Activated CD8-positive, alpha-beta memory T cell treated with anti-CD3 and anti-CD28 coated beads, Interleukin-2, amount 50 U/mL, for 1 hour (primary cell): ENCODE measurements around the gene RNFT2.

Experiments used
- DNase-seq: peaks from one replicate; pipeline ENCODE4 v3.0.0-alpha.2; 2020; ENCODE audit errors: extremely low read depth

The RNFT2 gene

DNA sequence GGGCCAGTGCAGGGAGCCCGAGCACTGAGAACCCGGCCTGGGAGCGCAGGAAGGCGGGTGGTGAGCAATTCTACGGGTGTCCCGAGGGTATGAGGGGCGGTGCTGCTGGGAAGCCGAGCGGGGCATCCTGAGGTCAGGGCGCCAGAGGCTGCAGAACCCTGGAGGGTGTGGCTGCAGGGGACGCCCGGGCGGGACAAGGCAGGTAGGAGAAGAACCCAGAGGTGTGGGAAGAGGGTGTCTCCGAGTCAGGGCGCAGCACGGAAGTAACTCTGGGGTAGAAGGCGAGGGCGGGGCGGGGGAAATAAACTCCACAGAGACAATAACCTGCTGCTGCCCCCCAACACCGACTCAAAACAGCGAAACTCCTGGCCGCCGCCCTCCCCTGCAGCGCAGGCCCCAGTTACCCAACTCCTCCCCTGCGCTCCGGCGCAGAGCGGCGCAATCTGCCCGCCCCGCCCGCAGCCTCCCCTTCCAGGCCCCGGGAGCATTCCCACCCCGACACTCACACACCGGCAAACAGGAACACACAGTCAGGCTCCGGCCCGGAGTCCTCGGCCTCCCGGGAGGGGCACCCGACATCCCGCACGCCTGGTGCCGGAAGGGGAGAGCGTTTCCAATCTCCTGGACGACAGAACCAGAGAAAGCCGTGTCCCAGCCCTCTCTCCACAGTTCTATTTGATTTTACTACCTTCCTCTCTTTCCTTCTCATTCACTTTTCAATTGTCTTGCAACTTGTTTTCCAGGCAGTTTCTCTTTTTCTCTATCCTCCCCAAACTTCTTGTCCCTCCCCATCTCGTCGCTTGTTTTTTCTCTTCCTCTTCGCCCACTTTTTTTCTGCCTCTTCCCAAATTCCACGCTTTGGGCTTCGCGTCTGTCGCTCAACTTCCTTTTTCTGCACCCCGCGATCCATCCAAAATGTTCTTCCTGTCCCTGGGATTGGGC is 140.7 kb downstream of the RNFT2 start:
- no peak for DNase-seq

DNA sequence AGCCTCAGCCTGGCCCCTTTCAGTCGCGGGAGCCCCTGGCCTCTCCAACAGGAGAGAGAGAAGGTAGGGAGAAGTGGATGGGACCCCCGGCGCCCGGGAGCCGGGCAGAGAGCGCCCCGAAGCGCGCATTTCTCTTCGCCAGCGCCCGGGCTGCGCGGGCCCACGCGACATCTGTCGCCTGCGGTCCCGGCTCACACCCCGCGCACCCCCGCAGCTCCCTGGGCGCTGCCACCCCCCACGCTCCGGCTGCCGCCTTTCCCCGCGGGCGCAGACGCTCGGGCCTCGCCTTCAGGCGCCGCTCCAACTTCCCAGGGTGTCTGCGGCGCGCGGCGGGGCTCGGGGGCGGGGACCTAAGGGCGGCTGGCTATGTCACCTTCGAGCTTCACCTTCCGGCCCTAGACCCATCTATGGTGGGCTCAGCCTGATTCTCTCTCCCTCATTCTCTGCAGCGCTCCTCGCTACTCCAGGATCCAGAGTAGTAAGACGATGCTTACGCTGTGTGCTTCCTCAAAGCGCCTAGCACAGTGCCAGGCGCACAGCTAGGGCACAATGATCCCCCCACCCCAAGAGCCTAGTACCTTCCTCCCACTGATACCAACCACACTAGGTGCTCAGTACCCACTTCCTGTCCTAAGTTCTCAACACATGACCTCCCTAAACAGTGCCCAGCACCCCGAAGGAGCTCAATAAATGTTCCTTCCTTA is 141.5 kb downstream of the RNFT2 start:
- no peak for DNase-seq

DNA sequence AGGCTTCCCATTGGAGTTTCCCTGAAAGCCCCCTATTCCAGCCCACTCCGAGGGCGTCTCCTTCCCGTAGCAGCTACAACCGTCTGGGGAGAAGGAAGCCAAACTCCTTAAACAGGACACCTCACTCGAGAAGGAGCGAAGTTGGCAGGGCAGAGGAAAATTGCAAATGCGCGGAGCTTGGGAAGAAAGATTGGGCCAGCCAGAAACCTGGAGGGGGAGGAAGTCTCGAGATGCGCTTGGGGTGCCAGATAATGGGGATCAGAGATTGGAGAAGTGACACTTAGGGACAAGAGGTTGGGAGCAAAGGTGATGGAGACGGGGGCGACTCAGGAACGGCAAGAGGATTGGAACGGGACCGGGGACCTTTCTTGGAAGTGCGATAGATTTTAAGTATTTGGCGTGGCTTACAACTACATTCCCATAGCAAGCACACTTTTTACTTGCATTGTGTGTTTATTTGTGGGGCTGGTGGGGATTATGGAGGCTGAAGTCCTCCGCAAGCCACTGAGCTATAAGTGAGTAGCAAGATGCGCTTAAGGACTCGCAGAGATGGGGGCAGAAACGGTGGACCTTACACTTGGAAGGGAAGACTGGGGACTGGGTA is 142.2 kb downstream of the RNFT2 start:
- no peak for DNase-seq

DNA sequence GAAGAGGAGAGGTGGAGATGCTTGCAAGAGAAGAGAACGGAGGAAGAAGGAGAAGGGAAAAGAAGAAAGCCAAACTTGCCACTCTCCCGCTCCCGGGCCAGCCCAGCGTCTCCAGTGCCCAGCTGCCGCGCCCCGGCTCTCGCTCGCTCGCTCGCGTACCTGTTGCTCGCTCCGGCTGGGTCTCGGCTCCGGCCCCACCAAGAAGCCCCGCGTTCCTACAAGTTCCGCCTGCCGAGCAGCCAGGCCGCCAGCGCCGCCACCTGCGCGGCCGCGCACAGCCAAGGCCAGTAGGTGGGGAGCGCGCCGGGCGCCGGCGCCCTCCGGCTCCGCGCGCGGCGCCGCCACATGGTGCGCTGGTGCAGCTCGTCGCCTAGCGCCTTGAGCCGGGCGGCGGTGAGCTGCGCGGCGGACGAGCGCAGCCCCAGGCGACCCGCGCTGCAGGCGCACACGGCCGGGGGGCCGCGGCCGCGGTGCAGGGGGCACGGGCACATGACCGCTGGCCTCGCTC is 142.8 kb downstream of the RNFT2 start:
- DNase-seq: no peak

DNA sequence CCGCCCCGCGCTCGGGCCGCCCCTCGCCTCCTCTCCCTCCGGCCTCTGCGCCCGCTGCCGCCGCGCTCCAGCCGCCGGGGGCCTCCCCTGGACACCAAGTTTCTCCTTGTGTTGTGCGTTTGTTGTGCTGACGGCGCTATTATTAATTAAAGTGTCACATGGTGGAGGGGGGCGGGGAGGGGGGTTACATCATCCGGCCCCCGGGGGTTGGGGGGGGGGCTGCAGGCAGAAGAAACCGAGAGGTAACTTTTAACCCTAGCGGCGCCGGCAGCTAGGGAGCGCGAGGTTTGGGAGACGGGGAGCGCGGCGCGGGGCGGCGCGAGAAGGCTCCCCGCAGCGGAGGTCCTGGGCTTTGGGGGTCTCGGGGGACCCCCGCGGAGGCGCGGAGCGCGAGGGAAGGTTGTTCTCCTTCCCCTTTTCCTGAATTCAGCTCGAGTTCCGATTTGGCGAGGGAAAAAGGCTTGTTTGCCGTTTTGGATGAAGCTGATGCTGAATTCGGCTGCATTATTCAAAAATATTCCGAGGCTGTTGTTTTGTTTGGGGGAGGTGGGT is 143.3 kb downstream of the RNFT2 start, which contains the start of gene HRK:
HRK (minus strand) TSS at position 117 of the 552 bp plus-strand sequence. CDS start 134 bp downstream, outside the sequence.
- no peak for DNase-seq

DNA sequence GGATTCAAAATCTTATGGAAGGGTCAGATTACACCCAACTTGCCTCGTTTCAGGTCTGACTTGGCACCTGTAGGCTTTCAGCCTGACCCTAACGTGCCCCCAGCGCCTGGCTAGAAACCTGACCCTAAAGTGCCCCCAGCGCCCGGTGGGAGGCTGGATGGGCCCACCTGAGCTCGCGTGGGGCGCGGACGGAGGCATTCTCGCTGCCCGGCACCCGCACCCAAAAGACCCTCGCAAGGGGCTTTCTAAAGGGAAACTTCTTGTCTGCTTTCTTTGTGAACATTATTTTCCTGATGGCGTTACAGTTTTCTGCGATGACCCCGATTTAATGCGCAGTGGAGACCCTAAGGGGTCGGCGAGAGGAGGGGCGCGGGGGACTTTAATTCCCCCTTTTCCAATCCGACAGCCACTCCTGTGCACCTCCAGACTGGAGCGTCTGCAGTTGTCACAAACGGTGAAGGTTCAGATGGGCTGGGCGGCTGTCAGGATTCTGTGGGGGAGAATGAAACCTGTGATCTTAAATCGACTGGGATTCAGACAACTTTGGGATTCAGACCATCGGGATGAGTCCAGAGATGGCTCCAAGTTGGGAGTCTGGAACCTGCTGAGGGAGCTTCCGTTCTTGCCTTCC is 143.9 kb downstream of the RNFT2 start:
- DNase-seq: no peak

DNA sequence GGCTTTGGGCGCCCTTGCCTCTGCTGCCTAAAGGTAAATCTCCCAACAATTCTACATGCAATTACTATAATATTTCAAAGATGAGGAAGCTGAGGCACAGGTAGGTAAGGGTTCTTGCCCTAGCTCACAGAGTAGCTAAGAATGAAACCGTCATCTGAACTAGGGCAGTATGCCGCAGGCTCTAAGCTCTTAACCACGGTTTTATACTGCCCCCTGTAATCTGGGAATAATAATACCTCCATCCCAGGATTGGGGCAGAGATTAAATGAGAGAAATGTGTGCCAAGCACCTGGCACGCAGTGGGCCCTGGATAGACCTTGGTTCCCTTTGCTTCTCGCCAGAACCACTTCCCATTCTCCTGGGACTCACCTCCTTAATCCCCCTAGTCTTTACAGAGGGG is 144.6 kb downstream of the RNFT2 start:
- no peak for DNase-seq

DNA sequence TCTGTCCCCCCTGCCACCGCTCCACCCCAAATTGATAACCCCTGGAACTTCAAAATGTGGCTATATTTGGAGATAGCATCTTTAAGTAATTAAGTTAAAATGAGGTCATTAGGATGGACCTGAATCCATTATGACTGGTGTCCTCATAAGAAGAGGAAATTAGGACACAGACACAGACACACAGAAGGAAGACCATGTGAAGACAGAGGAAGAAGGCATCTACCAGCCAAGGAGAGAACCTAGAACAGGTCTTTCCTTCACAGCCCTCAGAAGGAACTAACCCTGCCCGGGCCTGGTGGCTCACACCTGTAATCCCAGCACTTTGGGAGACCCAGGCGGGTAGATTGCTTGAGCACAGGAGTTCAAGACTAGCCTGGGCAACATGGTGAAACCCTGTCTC is 146.8 kb downstream of the RNFT2 start:
- DNase-seq: no peak

DNA sequence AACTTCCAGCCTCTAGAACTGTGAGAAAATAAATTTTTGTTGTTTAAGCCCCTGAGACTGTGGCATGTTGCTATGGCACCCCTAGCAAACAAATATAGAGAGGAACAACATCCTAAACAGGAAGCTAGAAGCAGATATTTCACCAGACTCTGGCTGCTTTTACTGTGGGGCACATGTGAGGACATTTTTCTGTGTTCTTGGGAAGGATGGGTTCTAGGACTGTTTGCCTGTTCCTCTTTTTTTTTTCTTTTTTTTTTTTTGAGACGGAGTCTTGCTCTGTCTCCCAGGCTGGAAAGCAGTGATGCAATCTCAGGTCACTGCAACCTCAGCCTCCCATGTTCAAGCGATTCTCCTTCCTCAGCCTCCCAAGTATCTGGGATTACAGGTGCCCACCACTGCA is 147.4 kb downstream of the RNFT2 start:
- no peak for DNase-seq

DNA sequence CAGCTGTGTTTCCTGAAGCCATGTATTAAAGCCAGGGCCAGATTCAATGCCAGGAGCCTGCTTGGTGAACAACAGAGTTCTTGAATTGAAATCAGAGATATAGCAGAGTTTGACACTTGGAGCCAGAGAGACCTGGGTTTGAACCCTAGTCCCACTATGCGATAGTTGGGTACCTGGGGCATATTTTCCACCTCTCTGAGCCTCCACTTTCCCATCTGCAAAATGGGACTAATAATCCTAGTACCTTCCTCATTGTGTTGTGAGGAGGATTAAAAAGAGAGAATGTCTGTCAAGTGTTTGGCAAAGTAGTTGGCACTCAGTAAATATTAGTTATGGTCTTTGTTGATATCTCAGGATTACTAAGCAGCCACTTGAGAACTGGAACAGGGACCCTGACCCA is 149.1 kb downstream of the RNFT2 start:
- DNase-seq: no peak

DNA sequence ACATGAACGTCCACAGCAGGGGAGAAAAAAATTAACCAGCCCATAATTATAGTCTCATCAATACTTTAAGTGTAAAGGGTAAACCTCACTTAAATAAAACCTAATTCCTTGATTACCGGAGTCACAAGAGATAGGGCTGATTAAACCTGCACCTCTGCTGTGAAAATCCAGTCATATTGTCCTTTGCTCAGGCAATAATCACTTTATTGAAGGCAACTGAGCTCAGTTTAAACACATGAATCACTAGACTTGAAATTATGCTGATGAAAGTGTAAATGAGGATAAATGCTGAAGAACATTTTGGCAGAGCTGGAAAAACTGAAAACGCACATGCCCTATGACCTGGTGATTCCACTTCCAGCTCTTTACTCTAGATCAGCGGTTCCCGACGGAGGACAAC is 149.8 kb downstream of the RNFT2 start:
- DNase-seq: no peak

DNA sequence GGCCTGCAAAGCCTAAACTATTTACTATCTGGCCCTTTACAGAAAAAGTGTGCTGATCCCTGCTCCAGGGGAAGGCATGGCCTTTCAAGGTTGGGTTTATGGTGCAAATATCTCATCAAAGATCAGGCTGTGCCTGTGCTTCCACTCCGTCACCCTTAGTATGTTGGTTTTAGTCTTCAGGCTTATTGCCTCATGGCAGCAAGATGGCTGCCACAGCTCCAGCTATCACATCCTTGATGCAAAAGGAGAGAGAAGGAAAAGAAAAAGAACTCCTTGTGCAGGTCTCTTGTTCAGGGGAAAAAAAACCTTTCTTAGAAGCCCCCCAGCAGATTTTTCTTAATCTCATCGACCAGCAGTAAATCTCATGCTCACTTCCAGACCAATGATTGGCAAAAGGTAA is 152.2 kb downstream of the RNFT2 start:
- DNase-seq: no peak

DNA sequence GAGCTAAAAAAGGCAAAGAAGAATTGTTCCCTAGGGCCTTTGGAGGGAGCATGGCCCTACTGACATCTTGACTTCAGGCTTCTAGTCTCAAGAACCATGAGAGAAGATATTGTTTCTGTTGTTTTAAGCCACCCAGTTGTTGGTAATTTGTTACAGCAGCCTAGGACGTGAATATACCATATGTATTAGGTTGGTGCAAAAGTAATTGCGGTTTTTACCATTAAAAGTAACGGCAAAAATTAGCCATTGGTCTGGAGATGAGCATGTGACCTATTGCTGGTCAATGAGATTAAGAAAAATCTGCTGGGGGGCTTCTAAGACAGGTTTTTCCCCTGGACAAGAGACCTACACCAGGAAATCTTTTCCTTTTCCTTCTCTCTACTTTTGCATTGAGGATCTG is 152.9 kb downstream of the RNFT2 start:
- DNase-seq: no peak

DNA sequence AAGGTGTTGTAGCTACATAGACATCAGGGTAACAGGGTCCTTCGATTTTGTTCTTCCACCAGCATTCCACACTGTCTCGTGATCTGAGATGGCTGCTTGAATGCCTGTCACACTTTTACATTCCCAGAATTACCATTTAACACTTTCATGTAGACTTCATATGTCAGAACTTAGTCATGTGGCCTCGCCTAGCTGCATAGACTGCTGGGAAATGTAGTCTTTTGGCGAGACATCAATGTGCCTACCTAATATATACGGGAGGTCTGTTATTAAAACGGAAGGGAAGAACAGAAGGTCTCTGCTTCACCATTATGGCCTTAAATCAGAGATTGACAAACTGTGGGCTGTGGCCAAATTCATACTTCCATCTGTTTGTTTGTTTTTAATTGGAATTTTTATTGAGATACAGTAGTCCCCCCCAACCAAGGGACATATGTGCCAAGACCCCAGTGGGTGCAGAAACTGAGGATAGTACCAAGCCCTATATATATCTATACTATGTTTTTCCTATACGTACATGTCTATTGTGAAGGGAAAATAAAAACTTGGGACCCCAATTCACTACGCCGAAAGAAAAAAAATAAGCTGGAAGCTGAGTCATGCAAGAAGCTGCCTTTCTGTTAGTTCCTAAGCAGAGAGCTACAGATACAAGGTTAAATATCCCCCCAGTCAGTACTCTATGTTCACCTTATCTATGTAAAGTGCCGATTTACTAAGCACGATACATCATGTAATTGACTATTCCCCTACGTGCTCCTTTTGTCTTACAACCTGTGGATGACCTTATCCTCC is 154.4 kb downstream of the RNFT2 start:
- DNase-seq: no peak

DNA sequence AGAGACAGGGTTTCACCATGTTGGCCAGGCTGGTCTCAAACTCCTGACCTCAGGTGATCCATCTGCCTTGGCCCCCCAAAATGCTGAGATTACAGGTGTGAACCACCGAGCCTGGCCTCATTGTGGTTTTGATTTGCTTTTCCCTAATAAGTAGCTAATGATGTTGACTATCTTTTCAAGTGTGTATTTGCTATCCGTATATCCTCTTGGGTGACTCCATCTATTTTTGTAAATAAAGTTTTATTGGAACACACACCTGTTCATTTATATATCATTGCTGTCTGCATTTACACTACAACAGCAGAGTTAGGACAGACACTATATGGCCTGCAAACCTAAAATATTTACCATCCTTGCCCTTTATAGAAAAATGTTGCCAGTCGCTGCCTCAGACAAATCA is 156.8 kb downstream of the RNFT2 start:
- no peak for DNase-seq

DNA sequence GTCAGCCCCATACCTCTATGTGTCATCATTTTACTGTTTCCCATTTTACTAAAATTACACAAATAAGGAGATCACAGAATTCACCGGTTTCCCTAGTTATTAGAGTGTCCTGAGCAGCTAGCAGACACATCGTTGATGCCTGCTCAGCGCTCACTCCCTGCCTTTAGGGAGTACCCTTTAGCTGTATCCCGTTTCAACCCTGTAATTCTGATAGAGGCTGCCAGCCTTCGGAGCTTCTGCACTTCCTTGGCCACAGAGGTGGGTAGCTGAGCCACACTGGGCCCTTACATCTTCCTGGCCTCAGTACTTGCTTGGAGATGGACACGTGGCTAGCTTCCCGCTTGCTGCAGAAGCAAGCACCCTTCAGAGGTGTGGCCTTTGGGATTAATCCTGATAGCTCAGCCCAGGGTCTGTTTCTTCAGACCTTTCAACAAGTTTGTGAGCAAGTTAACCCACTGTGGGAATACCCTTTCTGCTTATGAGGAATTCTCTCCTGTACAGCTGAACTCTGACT is 158.4 kb downstream of the RNFT2 start:
- DNase-seq: no peak

DNA sequence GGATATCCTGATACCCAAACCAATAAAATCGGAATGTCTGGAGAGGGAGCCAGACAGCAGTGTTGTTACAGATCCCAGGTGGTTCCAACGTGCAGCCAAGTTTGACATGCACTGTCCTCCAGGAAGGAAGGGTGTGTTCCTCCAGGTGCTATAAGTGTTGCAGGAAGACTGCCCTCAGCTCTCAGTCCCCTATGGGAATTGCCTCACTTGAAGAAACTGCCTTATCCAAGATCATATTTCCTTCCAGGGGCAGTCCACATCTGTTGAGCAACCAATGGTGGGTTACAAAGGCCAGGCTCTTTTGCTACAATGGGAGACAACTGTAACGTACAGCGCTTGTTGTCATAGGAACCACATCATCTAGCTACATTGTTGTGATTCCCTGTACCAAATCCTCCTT is 159.4 kb downstream of the RNFT2 start:
- DNase-seq: no peak

DNA sequence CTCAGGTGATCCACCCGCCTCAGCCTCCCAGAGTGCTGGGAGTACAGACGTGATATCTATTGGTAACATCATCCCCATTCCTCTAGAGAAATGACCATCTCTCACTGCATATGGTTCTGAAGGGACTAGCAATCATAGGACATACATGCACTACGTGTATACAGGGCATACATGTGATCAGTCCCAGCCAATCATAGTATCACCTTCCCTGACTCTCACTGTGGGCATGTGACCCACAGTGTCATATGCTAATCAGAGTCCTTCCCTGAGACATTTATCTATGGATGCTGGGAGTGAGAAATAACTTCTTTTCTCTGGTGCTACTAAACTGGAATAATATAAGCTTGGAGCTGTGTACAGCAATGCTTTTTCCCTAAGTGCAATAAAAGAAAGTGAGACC is 160.6 kb downstream of the RNFT2 start:
- no peak for DNase-seq

DNA sequence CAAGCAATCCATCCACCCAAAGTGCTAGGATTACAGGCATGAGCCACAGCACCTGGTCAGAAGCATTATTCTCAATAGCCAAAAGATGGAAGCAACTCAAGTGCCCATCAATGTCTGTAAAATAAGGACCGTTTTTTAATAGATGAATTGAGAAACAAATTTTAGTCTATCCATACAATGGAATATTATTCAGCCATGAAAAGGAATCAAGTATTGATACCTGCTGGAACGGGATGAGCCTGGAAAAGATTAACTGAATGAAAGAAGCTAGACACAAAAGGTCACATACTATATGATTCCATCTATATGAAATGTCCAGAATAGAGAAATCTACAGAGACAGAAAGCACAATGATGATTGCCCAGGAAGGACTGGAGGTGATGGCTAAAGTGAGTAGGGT is 163.5 kb downstream of the RNFT2 start:
- DNase-seq: no peak
